SH-SY5Y (cell line): Measurements from ENCODE around the gene SPATA32.

Experiments
- GATA2 ChIP-seq: IDR thresholded peaks from 2 replicates; pipeline ENCODE4 v1.6.1; 2011; ENCODE audit warnings: mild to moderate bottlenecking, low read depth, low read length
- GATA3 ChIP-seq: IDR thresholded peaks from 2 replicates; pipeline ENCODE4 v1.6.1; 2011; ENCODE audit warnings: low read depth, mild to moderate bottlenecking, low read length, moderate library complexity

DNA sequence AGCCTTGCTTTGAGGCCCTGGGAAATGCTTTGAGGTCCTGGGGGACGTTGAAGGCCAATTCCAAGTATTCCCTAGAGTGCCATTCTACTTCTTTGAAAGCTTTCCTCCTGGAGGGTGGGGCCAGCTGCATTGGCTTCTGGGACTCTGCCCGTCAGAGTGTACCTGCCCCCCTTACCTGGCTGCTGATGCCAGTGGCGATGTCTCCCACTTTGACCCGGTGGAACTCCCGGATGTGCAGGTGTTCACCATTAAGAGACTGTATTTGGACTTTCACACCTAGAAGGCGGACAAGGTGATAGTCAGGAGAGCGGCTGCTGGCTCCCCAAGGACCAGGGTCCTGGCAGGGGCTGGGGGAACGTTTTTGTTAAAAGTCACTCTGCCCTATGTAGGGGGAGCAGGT is 3.1 kb upstream of the SPATA32 start:
- TF ChIP-seq GATA2 (no peak), GATA3 (no peak)
